SK-N-MC (cell line): ENCODE measurements around the gene SULT2B1.

ENCODE experiments used
- EZH2 ChIP-seq: fragments of 200-600 bp; sonication (generic); IDR thresholded peaks from one replicate; pipeline ENCODE4 v1.6.1; 2017; ENCODE audit warnings: antibody characterized with exemption
- POLR2AphosphoS5 ChIP-seq: IDR thresholded peaks from 2 replicates; pipeline ENCODE4 v1.6.1; 2012; ENCODE audit warnings: mild to moderate bottlenecking, low read depth, low read length, borderline replicate concordance

DNA sequence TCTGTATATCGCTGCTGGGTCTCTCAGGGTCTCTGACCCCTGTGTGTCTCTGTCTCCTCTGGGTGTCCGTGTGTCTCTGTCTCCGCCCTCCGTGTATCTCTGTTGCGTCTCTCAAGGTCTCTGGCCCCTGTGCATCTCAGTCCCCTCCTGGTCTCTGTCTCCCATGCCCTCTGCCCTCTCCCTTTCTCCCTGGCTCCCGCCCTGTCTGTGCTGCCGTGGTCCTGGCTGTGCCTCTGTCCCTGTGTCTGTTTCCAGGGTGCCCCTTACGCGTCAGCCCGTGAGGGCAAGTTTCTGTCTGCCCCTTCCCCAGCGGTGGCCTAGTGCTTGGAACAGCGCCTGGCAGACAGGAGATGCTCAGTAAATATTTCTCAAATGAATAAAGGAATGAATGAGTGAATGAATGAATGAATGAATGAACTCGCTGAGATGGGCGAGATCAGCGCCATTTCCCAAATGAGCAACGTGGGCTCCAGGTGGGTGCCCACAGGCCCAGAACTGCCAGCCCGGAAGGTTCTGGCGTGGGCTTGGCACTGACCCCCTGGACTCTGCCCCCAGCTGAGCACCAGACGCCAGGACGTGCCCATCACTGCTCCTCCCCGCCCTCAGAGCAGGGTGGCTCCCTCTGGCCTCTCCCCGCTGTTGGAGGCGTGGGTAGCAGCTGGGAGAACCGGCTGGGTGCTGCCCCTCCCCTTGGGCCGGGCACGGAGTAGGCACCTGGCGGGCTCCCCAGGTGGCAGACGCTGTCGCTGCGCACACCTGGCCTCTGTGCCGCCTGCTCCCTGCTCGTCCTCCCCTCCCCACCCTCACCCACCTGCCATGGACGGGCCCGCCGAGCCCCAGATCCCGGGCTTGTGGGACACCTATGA, at the start of gene SULT2B1:
- TF ChIP-seq EZH2, result no peak
- no peak for TF ChIP-seq POLR2AphosphoS5
